ENCODE data around the gene STX2.

DNA sequence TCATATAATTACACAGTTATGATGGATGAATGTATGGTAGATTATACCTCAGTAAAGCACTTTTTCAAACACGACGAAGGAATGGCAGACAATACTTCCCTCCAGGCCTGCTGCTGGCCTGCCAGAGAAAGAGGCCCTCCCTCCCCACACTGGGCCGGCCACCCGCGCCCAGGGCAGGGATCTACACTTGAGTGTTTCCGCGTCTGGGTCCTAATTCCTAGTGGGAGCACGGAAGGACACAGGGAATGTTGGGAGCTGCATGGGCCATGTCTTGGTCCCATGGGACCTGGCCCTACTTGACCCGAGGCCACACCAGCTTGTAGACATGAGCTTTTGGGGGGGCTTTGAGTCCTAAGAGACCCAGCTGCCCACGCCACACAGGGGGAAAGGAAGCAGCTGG, 52.0 kb downstream of the STX2 start:
- TF ChIP-seq POLR2AphosphoS5 (IDR thresholded peaks at IDR 0.05; ENCODE audit: low read depth, low read length) (no peak), TAF1 (IDR thresholded peaks at IDR 0.05; ENCODE audit: borderline replicate concordance, low read depth, low read length) (no peak)
